Suprapubic skin (tissue), 4 donors: ENCODE data around the gene SERAC1. TPM values are rescaled to one million over a fixed set of nuclear protein-coding genes. Genes with fewer than 3 reads are reported as not detected.

Experiments
- DNase-seq, 2 donors: peaks; one replicate each; pipeline ENCODE4 v3.0.0-alpha.2; 2019; ENCODE audit warnings: low spot score in 2 of 2
- H3K27ac ChIP-seq: fragments of 200-600 bp; sonication (generic); one replicate; pipeline ENCODE4 v1.5.1; 2019
- H3K27me3 ChIP-seq: fragments of 200-600 bp; sonication (generic); one replicate; pipeline ENCODE4 v1.5.1; 2019
- H3K36me3 ChIP-seq: fragments of 200-600 bp; sonication (generic); one replicate; pipeline ENCODE4 v1.5.1; 2019
- H3K4me1 ChIP-seq: fragments of 200-600 bp; sonication (generic); one replicate; pipeline ENCODE4 v1.5.1; 2019
- H3K4me3 ChIP-seq: fragments of 200-600 bp; sonication (generic); one replicate; pipeline ENCODE4 v1.5.1; 2019; ENCODE audit warnings: mild to moderate bottlenecking
- H3K9me3 ChIP-seq: fragments of 200-600 bp; sonication (generic); one replicate; pipeline ENCODE4 v1.5.1; 2019
- EP300 ChIP-seq: sonication (generic); formaldehyde crosslinking; IDR thresholded peaks from one replicate; pipeline ENCODE4 v1.6.1; 2017; ENCODE audit warnings: antibody characterized with exemption
- POLR2A ChIP-seq, 2 donors: fragments of 450-650 bp; IDR thresholded peaks; one replicate each; pipeline ENCODE4 v1.6.1; 2017; ENCODE audit warnings: antibody characterized with exemption in 2 of 2, mild to moderate bottlenecking in 2 of 2, moderate library complexity in 2 of 2
- POLR2AphosphoS5 ChIP-seq, 3 donors: sonication (generic); formaldehyde crosslinking; IDR thresholded peaks; one replicate each; pipeline ENCODE4 v1.6.1; 2017; ENCODE audit warnings: antibody characterized with exemption in 3 of 3
- WGBS: methylation state at CpG from one replicate; pipeline ENCODE4 v1.1.5; 2018; 5-methylcytosine and 5-hydroxymethylcytosine counted together
- total RNA-seq, 4 donors: library from RNA; depleted of rRNA; stranded (reverse); fragments of >200 nt; gene quantifications; one replicate each; pipeline ENCODE4 v1.1.0, GENCODE V29; 2016
- TF ChIP-seq, protein P1 (sequence below), 2 donors: fragments of 200-600 bp in 1 of 2; fragments of 450-650 bp in 1 of 2; sonication (generic) in 1 of 2; IDR thresholded peaks; one replicate each; pipeline ENCODE4 v1.5.1; 2016 to 2019; ENCODE audit warnings: antibody characterized with exemption in 2 of 2, mild to moderate bottlenecking in 1 of 2, moderate library complexity in 1 of 2

Gene SERAC1
- total RNA-seq, 4 donors from 2014 or later = 7.8 to 11.0 (median 8.7) TPM

DNA sequence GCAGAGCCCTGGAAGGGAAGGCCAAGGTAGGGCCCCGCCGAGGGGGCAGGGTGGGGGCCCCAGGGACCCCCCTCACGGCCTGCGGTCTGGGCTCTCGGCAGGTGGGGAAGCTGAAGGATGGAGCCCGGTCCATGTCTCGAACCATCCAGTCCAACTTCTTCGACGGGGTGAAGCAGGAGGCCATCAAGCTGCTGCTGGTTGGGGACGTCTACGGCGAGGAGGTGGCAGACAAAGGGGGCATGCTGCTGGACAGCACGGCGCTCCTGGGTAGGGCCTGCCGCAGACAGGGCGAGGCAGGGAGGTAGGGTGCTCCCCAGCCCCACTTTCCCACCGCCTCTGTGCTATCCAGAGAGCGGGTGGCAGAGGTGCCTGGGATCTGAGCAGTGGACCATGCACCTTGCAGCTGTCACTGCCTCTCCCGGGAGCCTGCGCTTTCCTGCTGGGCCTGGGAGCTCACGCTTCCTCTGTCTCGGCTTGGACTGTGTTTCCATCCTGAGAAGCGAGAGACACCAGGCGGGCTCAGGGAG, 103.3 kb downstream of the SERAC1 start:
- Histone ChIP-seq H3K36me3 (peaks cover 31% of the 10 kb centered on the region), H3K9me3 (no peaks in the 10 kb centered on the region)
- DNase-seq = no peak

DNA sequence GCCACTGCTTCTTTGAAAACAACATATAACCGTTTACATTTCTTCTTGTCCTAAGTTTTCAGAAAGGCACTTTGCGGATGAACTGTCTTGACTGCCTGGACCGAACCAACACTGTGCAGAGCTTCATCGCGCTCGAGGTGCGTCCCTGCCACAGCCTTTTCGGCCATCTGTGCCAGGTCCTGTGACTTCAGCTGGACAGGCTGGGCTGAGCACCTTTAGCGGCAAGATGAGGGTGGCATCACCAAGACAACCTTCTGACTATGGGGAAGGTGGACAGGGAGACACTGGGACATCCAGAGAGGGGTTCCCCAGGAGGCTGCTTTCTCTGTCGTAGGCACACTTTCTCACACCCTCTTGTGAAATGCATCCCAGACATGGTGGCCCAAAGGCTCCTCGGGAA, 104.3 kb downstream of the SERAC1 start:
- H3K9me3 ChIP-seq = no peaks in the 10 kb centered on the region
- H3K4me3 ChIP-seq = no peak overlapping the region
- no peak overlapping the region for H3K27ac ChIP-seq
- H3K4me1 ChIP-seq = peaks cover 35% of the 10 kb centered on the region
- peaks cover 31% of the 10 kb centered on the region for H3K36me3 ChIP-seq
- DNase-seq = no peak
- no peak for TF ChIP-seq EP300
- TF ChIP-seq POLR2AphosphoS5 (IDR thresholded peaks at IDR 0.05) = no peak
- H3K27me3 ChIP-seq = no peaks in the 10 kb centered on the region
- 95% methylated on average over 11 of the region's 11 CpGs for WGBS

More for the DNA sequence above, 103.3 kb downstream of the SERAC1 start:
- H3K4me3 ChIP-seq = no peak overlapping the region
- no peak for TF ChIP-seq POLR2A (IDR thresholded peaks at IDR 0.05)
- TF ChIP-seq, protein P1, sequence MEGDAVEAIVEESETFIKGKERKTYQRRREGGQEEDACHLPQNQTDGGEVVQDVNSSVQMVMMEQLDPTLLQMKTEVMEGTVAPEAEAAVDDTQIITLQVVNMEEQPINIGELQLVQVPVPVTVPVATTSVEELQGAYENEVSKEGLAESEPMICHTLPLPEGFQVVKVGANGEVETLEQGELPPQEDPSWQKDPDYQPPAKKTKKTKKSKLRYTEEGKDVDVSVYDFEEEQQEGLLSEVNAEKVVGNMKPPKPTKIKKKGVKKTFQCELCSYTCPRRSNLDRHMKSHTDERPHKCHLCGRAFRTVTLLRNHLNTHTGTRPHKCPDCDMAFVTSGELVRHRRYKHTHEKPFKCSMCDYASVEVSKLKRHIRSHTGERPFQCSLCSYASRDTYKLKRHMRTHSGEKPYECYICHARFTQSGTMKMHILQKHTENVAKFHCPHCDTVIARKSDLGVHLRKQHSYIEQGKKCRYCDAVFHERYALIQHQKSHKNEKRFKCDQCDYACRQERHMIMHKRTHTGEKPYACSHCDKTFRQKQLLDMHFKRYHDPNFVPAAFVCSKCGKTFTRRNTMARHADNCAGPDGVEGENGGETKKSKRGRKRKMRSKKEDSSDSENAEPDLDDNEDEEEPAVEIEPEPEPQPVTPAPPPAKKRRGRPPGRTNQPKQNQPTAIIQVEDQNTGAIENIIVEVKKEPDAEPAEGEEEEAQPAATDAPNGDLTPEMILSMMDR (IDR thresholded peaks at IDR 0.05) = no peak
- TF ChIP-seq POLR2AphosphoS5 (IDR thresholded peaks at IDR 0.05) = no peak
- TF ChIP-seq EP300 = no peak
- WGBS = 87% methylated on average over 17 of the region's 24 CpGs
- H3K4me1 ChIP-seq = peaks cover 29% of the 10 kb centered on the region
- no peak overlapping the region for H3K27ac ChIP-seq
- H3K27me3 ChIP-seq = no peaks in the 10 kb centered on the region

DNA sequence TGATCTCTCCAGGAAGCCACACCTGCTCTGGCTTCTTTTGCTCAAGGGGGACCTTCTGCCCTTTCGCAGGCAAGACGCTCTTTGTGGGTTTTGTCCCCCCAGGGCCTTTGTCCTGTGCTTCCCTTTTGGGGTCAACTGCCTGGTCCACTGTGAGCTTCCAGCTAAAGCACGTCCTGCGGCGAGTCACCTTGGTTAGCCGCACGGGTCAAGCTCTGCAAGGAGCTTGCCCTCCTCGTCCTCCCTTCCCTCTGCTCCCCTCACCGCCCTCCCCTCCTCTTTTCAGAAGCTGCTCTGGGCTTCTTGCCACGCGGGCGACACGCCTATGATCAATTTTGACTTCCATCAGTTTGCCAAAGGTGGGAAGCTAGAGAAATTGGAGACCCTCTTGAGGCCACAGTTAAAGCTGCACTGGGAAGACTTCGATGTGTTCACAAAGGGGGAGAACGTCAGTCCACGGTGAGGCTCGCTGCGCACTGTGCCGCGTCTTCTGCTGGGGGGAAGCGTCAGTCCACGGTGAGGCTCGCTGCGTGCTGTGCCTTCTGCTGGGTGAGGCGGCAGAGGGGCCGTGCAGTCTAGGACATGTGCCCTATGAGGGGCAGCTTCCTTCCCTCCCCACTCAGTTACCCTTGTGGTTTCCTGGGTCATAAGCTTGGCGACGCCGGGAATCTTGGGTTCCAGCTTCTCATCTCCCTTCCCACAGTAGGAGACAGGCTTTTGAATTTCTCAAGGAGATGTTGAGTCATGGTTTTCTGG, 106.2 kb downstream of the SERAC1 start:
- 95% methylated on average over 29 of the region's 29 CpGs for WGBS

DNA sequence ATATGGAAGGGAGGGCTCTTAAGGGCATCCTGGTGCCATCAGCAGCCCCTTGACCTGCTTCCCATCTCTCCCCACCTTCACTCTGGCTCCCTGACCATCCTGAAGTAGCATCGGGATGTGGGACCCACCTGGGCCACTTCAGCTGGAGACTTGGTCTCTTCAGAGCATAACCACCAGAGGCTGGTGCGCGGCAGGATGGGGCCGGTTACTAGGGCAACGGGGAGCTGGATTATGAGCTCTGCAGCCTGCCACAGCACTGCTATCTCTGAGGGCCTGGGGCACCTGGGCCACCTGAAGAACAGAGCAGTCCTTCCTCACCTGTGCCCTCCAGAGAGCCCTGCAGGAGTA, 106.7 kb downstream of the SERAC1 start:
- no peak for DNase-seq
- 89% methylated on average over 5 of the region's 5 CpGs for WGBS

More for the DNA sequence above, 106.2 kb downstream of the SERAC1 start:
- Histone ChIP-seq H3K36me3 (peaks cover 28% of the 10 kb centered on the region), H3K27me3 (no peaks in the 10 kb centered on the region), H3K4me1 (peaks cover 44% of the 10 kb centered on the region), H3K27ac (no peak overlapping the region), H3K9me3 (no peaks in the 10 kb centered on the region), H3K4me3 (no peak overlapping the region)
- TF ChIP-seq, protein P1 (IDR thresholded peaks at IDR 0.05) = no peak
- TF ChIP-seq EP300 (no peak), POLR2A (IDR thresholded peaks at IDR 0.05) (no peak), POLR2AphosphoS5 (IDR thresholded peaks at IDR 0.05) (no peak)
- no peak for DNase-seq

DNA sequence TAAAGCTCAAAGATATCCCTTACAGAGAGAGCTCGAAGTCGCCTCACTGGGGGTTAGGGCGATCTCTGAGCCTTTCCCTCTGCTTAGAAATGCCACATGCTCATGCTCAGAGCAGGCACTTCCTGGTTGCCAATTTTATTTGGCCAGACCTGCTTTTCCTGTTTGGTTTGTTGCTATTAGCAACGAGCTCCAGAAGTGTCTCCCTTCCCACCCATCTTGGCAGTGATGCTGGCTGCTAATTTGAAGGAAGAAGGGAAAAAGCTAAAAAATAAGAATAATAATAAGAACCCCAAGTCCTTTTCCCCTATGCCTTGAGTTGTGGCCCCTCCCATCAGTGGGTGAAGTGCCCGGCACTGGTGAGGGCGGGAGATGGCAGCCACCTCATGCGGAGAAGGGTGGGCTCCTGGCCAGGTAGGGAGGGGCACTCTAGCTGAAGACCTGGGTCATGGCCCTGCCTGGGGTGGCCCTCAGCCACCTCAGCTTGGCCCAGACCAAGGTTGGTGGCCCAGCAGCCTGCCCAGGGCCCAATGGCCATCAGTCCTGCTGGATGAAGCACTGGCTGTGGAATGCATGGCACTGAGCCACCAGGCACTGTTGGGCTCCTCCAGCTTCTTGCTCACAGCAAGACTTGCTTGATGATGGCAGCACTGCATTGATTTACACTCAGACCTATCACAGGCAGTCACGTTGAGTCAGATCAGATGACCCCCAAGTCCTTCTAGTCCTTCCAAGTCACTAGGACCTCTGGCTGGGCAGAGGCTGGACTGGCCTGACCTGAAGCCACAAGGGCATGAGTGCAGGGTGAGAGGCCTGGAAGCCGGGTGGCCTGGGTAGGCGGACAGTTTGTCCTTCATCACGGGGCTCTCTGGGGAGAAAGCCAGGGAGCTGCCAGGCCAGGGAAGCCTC, 107.4 kb downstream of the SERAC1 start:
- H3K4me1 ChIP-seq = peaks cover 44% of the 10 kb centered on the region
- peak overlapping the region; percentile 84 for H3K27ac ChIP-seq
- H3K4me3 ChIP-seq = peak overlapping the region; percentile 12
- peaks cover 17% of the 10 kb centered on the region for H3K36me3 ChIP-seq
- DNase-seq = peak; percentile 89 to 92
- WGBS = 18% methylated on average over 8 of the region's 11 CpGs
- TF ChIP-seq EP300 (no peak), POLR2AphosphoS5 (IDR thresholded peaks at IDR 0.05) (peak in 1 of 3 donors; percentile 74)
- H3K9me3 ChIP-seq = no peaks in the 10 kb centered on the region
- no peaks in the 10 kb centered on the region for H3K27me3 ChIP-seq

More for the DNA sequence above, 106.7 kb downstream of the SERAC1 start:
- Histone ChIP-seq H3K27me3 (no peaks in the 10 kb centered on the region), H3K9me3 (no peaks in the 10 kb centered on the region), H3K4me1 (peaks cover 44% of the 10 kb centered on the region), H3K36me3 (peaks cover 24% of the 10 kb centered on the region), H3K27ac (peak overlapping the region; percentile 84), H3K4me3 (no peak overlapping the region)
- no peak for TF ChIP-seq POLR2A (IDR thresholded peaks at IDR 0.05)

Other genes with a start within 250 kb of the SERAC1 start
- 10 to 100 TPM in 1 of 4 donors, 1 to 10 TPM in 3; 4.3 to 10.7 (median 6.8) TPM for gene SYNJ2, start 186.4 kb downstream of the SERAC1 start, total RNA-seq
- 1 to 10 TPM; 1.8 to 3.2 (median 2.1) TPM for gene GTF2H5, start 88 bp upstream of the SERAC1 start, total RNA-seq
- gene TULP4, start 144.2 kb upstream of the SERAC1 start, total RNA-seq = 100 to 1,000 TPM; 123 to 156 (median 132) TPM